ENCODE data around the gene COA5. TPM values are rescaled to one million over a fixed set of nuclear protein-coding genes. Genes with fewer than 3 reads are reported as not detected.

Gene COA5
- total RNA-seq, 1 donor from 2014 or later = 33.1 TPM

DNA sequence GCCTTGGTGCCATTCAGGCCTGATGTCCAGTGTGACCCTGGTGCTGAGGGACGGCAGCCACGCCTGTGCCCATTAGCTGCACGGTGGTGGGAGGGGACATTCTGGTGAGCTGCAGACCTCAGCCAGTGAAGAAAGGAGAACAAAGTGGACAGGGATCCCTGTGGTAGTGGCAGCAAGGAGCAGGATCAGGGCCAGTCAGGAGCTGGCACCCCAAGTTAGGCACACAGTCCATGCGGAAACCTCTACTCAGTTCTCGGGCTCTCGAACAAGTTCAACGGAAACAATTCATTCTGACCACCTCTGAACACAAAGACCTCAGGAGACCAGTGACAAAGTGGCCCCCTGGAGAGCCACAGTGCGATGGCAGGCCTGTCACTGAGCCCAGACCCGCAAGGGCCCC, 30.1 kb downstream of the COA5 start:
- TF ChIP-seq CTCF (IDR thresholded peaks at IDR 0.05) = no peak
- Mint-ChIP-seq H3K9me3 (ENCODE audit: unreplicated experiment) (no peaks in the 10 kb centered on the region), H3K4me1 (ENCODE audit: unreplicated experiment) (no peaks in the 10 kb centered on the region), H3K27ac (ENCODE audit: unreplicated experiment) (no peak overlapping the region), H3K36me3 (ENCODE audit: unreplicated experiment) (peaks cover 21% of the 10 kb centered on the region), H3K4me3 (ENCODE audit: unreplicated experiment) (no peak overlapping the region), H3K27me3 (ENCODE audit: unreplicated experiment) (no peaks in the 10 kb centered on the region)
- DNase-seq (ENCODE audit: extremely low spot score, unreplicated experiment) = no peak

- Mint-ChIP-seq H3K4me3 (ENCODE audit: unreplicated experiment) (no peak overlapping the region), H3K4me1 (ENCODE audit: unreplicated experiment) (no peaks in the 10 kb centered on the region), H3K36me3 (ENCODE audit: unreplicated experiment) (peaks cover 16% of the 10 kb centered on the region), H3K27me3 (ENCODE audit: unreplicated experiment) (no peaks in the 10 kb centered on the region), H3K9me3 (ENCODE audit: unreplicated experiment) (no peaks in the 10 kb centered on the region), H3K27ac (ENCODE audit: unreplicated experiment) (no peak overlapping the region)
- TF ChIP-seq CTCF (IDR thresholded peaks at IDR 0.05) = no peak
- no peak for DNase-seq (ENCODE audit: extremely low spot score, unreplicated experiment)
Measured at GRCh38 chr2:98577313-98577712, 31.0 kb downstream of the COA5 start.

- no peak overlapping the region for H3K27ac Mint-ChIP-seq (ENCODE audit: unreplicated experiment)
- H3K36me3 Mint-ChIP-seq (ENCODE audit: unreplicated experiment) = peaks cover 12% of the 10 kb centered on the region
- no peaks in the 10 kb centered on the region for H3K27me3 Mint-ChIP-seq (ENCODE audit: unreplicated experiment)
Measured at GRCh38 chr2:98576666-98577312, 31.5 kb downstream of the COA5 start.

DNA sequence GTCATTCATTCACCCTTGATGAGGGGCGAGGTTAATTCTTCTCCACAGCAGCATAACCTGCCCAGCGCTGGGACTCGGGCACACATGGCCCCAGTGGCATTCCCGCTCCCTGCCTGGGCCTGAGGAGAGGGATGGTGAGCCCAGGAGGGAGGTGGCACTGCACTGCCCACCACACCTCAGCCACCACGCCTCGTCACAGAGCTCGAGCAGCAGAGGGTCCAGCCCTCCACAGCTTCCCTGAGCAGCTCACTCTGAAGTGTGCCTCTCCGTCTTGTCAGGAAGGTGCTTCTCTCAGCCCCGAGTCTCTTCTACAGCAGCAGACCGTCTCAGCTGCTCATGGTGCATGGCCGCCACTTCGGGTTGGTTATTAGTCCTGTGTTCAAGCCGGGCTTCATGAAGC, 34.9 kb downstream of the COA5 start:
- Mint-ChIP-seq H3K9me3 (ENCODE audit: unreplicated experiment) (no peaks in the 10 kb centered on the region), H3K27me3 (ENCODE audit: unreplicated experiment) (no peaks in the 10 kb centered on the region), H3K36me3 (ENCODE audit: unreplicated experiment) (peaks cover 18% of the 10 kb centered on the region), H3K4me1 (ENCODE audit: unreplicated experiment) (no peaks in the 10 kb centered on the region), H3K4me3 (ENCODE audit: unreplicated experiment) (no peak overlapping the region), H3K27ac (ENCODE audit: unreplicated experiment) (no peak overlapping the region)
- TF ChIP-seq CTCF (IDR thresholded peaks at IDR 0.05) = no peak
- peak; percentile 56 for DNase-seq (ENCODE audit: extremely low spot score, unreplicated experiment)

More at GRCh38 chr2:98576666-98577312, 31.5 kb downstream of the COA5 start:
- Mint-ChIP-seq H3K4me1 (ENCODE audit: unreplicated experiment) (no peaks in the 10 kb centered on the region), H3K4me3 (ENCODE audit: unreplicated experiment) (no peak overlapping the region), H3K9me3 (ENCODE audit: unreplicated experiment) (no peaks in the 10 kb centered on the region)
- TF ChIP-seq CTCF (IDR thresholded peaks at IDR 0.05) = no peak
- no peak for DNase-seq (ENCODE audit: extremely low spot score, unreplicated experiment)

GRCh38 chr2:98572676-98573075, 35.6 kb downstream of the COA5 start:
- no peaks in the 10 kb centered on the region for H3K9me3 Mint-ChIP-seq (ENCODE audit: unreplicated experiment)
- H3K4me3 Mint-ChIP-seq (ENCODE audit: unreplicated experiment) = no peak overlapping the region
- H3K27ac Mint-ChIP-seq (ENCODE audit: unreplicated experiment) = no peak overlapping the region
- no peaks in the 10 kb centered on the region for H3K27me3 Mint-ChIP-seq (ENCODE audit: unreplicated experiment)
- H3K4me1 Mint-ChIP-seq (ENCODE audit: unreplicated experiment) = no peaks in the 10 kb centered on the region
- no peak for DNase-seq (ENCODE audit: extremely low spot score, unreplicated experiment)
- TF ChIP-seq CTCF (IDR thresholded peaks at IDR 0.05) = no peak
- peaks cover 18% of the 10 kb centered on the region for H3K36me3 Mint-ChIP-seq (ENCODE audit: unreplicated experiment)
